ENCODE results near the gene BRICD5. TPM values are rescaled to one million over a fixed set of nuclear protein-coding genes. Genes with fewer than 3 reads are reported as not detected.

Gene BRICD5
- total and polyA plus RNA-seq, 8 donors = 2.6 to 78.8 (median 9.7) TPM

DNA sequence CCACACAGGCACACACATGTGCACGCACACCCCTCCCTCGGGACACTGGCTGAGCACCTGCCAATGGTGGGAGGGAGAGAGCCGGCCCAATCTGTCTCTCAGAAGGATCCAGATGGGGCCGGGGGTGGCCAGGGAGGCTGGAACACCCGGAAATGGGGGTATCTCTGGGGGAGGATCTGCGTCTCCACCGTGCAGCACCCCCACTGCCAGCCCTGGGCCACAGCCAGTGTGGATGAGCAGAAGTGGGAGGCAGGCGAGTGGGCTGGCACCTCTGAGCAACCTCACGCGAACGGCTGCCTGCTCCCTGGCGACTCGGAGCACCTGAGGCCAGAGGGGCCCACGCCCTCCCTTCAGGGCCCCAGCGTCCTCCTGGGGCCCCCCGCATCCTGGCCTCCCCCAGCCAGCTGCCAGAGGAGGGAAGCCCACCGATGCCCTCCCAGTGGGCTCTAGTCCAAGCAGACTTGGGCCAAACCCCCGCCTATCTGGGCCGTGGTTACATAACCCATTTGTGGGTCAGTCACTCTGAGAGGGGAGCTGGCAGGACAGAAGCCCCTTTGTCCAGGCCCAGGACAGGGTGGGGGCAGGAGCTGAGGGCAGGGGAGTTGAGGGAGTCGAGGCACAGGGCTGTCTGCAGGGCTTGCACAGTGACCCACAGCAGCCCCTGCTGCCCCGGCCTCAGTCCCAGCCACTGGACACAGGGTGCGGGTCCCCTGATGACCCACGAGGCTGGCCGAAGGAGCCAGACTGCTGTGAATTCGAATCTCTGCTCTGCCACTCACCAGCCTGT is 19.8 kb downstream of the BRICD5 start:
- 75 to 80% (median 76%) methylated on average over 16 to 25 of the region's 25 CpGs for WGBS, 5 donors

DNA sequence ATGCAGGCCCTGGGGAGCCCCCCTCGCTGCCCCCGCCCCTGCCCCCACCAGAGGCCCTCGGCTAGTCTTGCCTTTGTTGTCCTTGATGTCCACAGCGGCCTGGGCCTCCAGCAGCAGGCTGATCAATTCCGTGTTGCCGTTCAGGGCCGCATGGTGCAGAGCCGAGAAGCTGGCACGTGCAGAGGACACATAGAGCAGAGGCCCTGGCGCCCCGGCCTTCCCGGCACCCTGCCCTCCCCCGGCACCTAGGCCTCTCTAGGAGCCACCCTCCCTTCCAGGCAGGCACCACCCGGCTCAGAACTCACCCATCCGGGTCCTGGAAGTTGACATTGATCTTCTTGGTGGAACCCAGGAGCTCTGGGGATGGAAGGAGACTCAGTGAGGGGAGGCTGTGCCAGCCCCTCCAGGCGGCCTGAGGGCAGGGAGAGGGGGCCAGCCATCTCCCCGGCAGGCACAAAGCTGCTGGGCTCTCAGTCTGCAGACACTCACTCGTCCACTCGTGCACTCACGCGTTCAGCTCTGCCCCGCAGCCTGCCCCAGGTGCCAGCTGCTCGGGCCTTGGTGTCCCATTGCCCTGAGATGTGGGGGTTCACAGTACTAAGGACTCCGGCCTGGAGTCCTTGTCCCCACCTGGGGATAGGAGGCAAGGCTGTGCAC is 20.5 kb downstream of the BRICD5 start:
- intact Hi-C loops (cut with DNase I; ENCODE audit: low total_unique reads) = loop anchor here (10.0 kb wide), 1 partner anchor 305 kb away; no protein-coding TSS in a partner anchor
- H3K4me3 ChIP-seq = no peak overlapping the region
- peaks cover 2 to 7% (median 3%) of the 10 kb centered on the region in 4 donors for H3K4me1 ChIP-seq
- peaks cover 0 to 18% (median 12%) of the 10 kb centered on the region in 3 donors for H3K27me3 ChIP-seq
- whole genome bisulfite sequencing, 5 donors = 74 to 82% (median 79%) methylated on average over 14 to 24 of the region's 24 CpGs
- TF ChIP-seq POLR2A (IDR thresholded peaks at IDR 0.05) = no peak
- H3K9me3 ChIP-seq = no peaks in the 10 kb centered on the region
- DNase-seq = no peak
- H3K36me3 ChIP-seq = no peaks in the 10 kb centered on the region
- H3K27ac ChIP-seq = no peak overlapping the region

More for the DNA sequence above, 19.8 kb downstream of the BRICD5 start:
- TF ChIP-seq, protein P1, sequence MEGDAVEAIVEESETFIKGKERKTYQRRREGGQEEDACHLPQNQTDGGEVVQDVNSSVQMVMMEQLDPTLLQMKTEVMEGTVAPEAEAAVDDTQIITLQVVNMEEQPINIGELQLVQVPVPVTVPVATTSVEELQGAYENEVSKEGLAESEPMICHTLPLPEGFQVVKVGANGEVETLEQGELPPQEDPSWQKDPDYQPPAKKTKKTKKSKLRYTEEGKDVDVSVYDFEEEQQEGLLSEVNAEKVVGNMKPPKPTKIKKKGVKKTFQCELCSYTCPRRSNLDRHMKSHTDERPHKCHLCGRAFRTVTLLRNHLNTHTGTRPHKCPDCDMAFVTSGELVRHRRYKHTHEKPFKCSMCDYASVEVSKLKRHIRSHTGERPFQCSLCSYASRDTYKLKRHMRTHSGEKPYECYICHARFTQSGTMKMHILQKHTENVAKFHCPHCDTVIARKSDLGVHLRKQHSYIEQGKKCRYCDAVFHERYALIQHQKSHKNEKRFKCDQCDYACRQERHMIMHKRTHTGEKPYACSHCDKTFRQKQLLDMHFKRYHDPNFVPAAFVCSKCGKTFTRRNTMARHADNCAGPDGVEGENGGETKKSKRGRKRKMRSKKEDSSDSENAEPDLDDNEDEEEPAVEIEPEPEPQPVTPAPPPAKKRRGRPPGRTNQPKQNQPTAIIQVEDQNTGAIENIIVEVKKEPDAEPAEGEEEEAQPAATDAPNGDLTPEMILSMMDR (IDR thresholded peaks at IDR 0.05) = no peak
- TF ChIP-seq POLR2A (IDR thresholded peaks at IDR 0.05) (no peak), EP300 (IDR thresholded peaks at IDR 0.05) (no peak), POLR2AphosphoS5 (IDR thresholded peaks at IDR 0.05) (no peak)
- H3K27ac ChIP-seq = no peak overlapping the region
- H3K4me3 ChIP-seq = no peak overlapping the region
- intact Hi-C loops (cut with DNase I; ENCODE audit: low total_unique reads) = loop anchor here (10.0 kb wide), 1 partner anchor 304 kb away; no protein-coding TSS in a partner anchor
- no peaks in the 10 kb centered on the region for H3K9me3 ChIP-seq
- no peak for DNase-seq
- H3K36me3 ChIP-seq = no peaks in the 10 kb centered on the region
- H3K27me3 ChIP-seq = peaks cover 0 to 25% (median 19%) of the 10 kb centered on the region in 3 donors
- H3K4me1 ChIP-seq = peaks cover 9 to 14% (median 10%) of the 10 kb centered on the region in 4 donors

GRCh38 chr16:2189252-2189893 is 21.3 kb downstream of the BRICD5 start:
- Histone ChIP-seq H3K27me3 (peaks cover 0 to 11% (median 4%) of the 10 kb centered on the region in 3 donors), H3K36me3 (no peaks in the 10 kb centered on the region), H3K27ac (no peak overlapping the region), H3K4me1 (no peaks in the 10 kb centered on the region), H3K9me3 (no peaks in the 10 kb centered on the region), H3K4me3 (no peak overlapping the region)
- 84 to 90% (median 86%) methylated on average over 8 to 25 of the region's 25 CpGs for WGBS, 5 donors
- no peak for DNase-seq
- intact Hi-C loops (cut with DNase I; ENCODE audit: low total_unique reads) = no loop called here
- no peak for TF ChIP-seq EP300 (IDR thresholded peaks at IDR 0.05)
- no peak for TF ChIP-seq POLR2AphosphoS5 (IDR thresholded peaks at IDR 0.05)
- no peak for TF ChIP-seq POLR2A (IDR thresholded peaks at IDR 0.05)
- TF ChIP-seq, protein P1 (IDR thresholded peaks at IDR 0.05) = no peak

DNA sequence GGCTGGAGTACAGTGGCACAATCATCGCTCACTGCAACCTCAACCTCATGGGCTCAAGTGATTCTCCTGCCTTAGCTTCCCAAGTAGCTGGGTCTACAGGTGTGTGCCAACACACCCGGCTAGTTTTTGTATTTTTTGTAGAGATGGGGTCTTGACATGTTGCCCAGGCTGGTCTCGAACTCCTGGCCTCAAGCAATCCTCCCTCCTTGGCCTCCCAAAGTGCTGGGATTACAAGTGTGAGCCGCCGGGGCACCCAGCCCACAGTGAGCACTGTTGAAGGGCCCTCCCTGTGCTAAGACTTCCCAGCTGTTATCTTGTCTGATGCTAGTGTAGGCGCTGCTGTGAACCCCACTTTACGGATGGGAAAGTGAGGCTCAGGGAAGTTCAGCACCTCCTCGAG is 22.3 kb downstream of the BRICD5 start:
- Histone ChIP-seq H3K27me3 (peaks cover 0 to under 1% (median 0%) of the 10 kb centered on the region in 3 donors), H3K4me3 (no peak overlapping the region), H3K9me3 (no peaks in the 10 kb centered on the region), H3K36me3 (no peaks in the 10 kb centered on the region), H3K27ac (no peak overlapping the region), H3K4me1 (no peaks in the 10 kb centered on the region)
- no peak for DNase-seq
- intact Hi-C loops (cut with DNase I; ENCODE audit: low total_unique reads) = no loop called here
- WGBS, 5 donors = 87 to 96% (median 92%) methylated on average over 6 to 8 of the region's 8 CpGs
- no peak for TF ChIP-seq EP300 (IDR thresholded peaks at IDR 0.05)
- TF ChIP-seq, protein P1 (IDR thresholded peaks at IDR 0.05) = no peak
- TF ChIP-seq POLR2AphosphoS5 (IDR thresholded peaks at IDR 0.05) = no peak
- TF ChIP-seq POLR2A (IDR thresholded peaks at IDR 0.05) = no peak
